B cell (primary cell): ENCODE results near the gene STX7. TPM values are rescaled to one million over a fixed set of nuclear protein-coding genes. Genes with fewer than 3 reads are reported as not detected.

Source experiments
- ATAC-seq: fragments of 200-7000 bp; cut with Tn5 transposase; one replicate; pipeline ENCODE4 v1.10.0; 2021; ENCODE audit warnings: low read depth, mild to moderate bottlenecking, moderate number of reproducible peaks, moderate library complexity
- CTCF ChIA-PET: fragments of 350-600 bp; sonication (Branson Sonifier 250); formaldehyde crosslinking; loops from one replicate; lab custom pipeline; 2021; ENCODE audit warnings: antibody characterized with exemption, inconsistent platforms; lab: Charles Lee
- POLR2A ChIA-PET: fragments of 350-600 bp; sonication (Branson Sonifier 250); formaldehyde crosslinking; loops from one replicate; lab custom pipeline; 2021; ENCODE audit warnings: antibody characterized with exemption; lab: Charles Lee
- DNase-seq: peaks from one replicate; pipeline ENCODE4 v3.0.0; 2013
- H2AFZ ChIP-seq: 2 replicates; pipeline ENCODE4 v1.6.1; 2012; ENCODE audit warnings: mild to moderate bottlenecking, low read depth, low read length; ENCODE audit not compliant: insufficient read depth, poor library complexity, severe bottlenecking
- H3K27ac ChIP-seq, 2 donors: 1 replicate in 1 of 2; 2 replicates in 1 of 2; pipeline ENCODE4 v1.5.1; 2012 to 2013; ENCODE audit warnings: low read length in 2 of 2, mild to moderate bottlenecking in 2 of 2, moderate library complexity in 1 of 2
- H3K27me3 ChIP-seq, 4 experiments: fragments of 200-600 bp in 1 of 4; sonication (generic) in 1 of 4; replicated peaks in 1 of 4; 1 replicate in 2 of 4; 2 replicates in 2 of 4; pipeline versions ENCODE4 v1.6.1 to v1.7.0; 2013 to 2016; ENCODE audit warnings: low read length in 3 of 4, mild to moderate bottlenecking in 2 of 4, mixed read lengths in 1 of 4, moderate library complexity in 1 of 4; ENCODE audit not compliant: insufficient read depth in 4 of 4, control insufficient read depth in 3 of 4; ENCODE audit errors: control extremely low read depth in 1 of 4
- H3K36me3 ChIP-seq, 2 experiments: replicated peaks in 1 of 2; 1 replicate in 1 of 2; 2 replicates in 1 of 2; pipeline versions ENCODE4 v1.6.1 to v1.7.1; 2013; ENCODE audit warnings: low read length in 1 of 2; ENCODE audit not compliant: insufficient read depth in 2 of 2, control insufficient read depth in 1 of 2; ENCODE audit errors: control extremely low read depth in 1 of 2, extremely low read depth in 1 of 2
- H3K4me1 ChIP-seq, 2 donors: fragments of 200-600 bp in 1 of 2; sonication (generic) in 1 of 2; 1 replicate in 1 of 2; 2 replicates in 1 of 2; pipeline versions ENCODE4 v1.5.1 to v1.6.1; 2013 to 2017; ENCODE audit warnings: low read length in 2 of 2; ENCODE audit not compliant: control insufficient read depth in 2 of 2, insufficient read depth in 2 of 2
- H3K4me2 ChIP-seq: replicated peaks from 2 replicates; pipeline ENCODE3; 2012; ENCODE audit warnings: mild to moderate bottlenecking, low read depth, low read length; ENCODE audit not compliant: poor library complexity, severe bottlenecking
- H3K4me3 ChIP-seq, 5 experiments: fragments of 200-600 bp in 1 of 5; sonication (generic) in 1 of 5; 1 replicate in 3 of 5; 2 replicates in 2 of 5; pipeline versions ENCODE4 v1.5.1 to v1.7.0; 2011 to 2016; ENCODE audit warnings: low read length in 4 of 5, mild to moderate bottlenecking in 4 of 5, low read depth in 2 of 5, control low read depth in 1 of 5, moderate library complexity in 1 of 5; ENCODE audit not compliant: insufficient read depth in 1 of 5; ENCODE audit errors: control extremely low read depth in 1 of 5, extremely low read depth in 1 of 5
- H3K79me2 ChIP-seq: fragments of 200-600 bp; sonication (generic); one replicate; pipeline ENCODE4 v1.6.0; 2016; ENCODE audit warnings: low read length; ENCODE audit not compliant: control insufficient read depth, insufficient read depth
- H3K9ac ChIP-seq: fragments of 200-600 bp; sonication (generic); 2 replicates; pipeline ENCODE4 v1.6.1; 2017; ENCODE audit warnings: mild to moderate bottlenecking, low read length, moderate library complexity
- H3K9me3 ChIP-seq, 3 donors: one replicate each; pipeline versions ENCODE4 v1.6.1 to v1.7.1; 2013; ENCODE audit warnings: low read length in 2 of 3; ENCODE audit not compliant: control insufficient read depth in 2 of 3, insufficient read depth in 1 of 3; ENCODE audit errors: control extremely low read depth in 1 of 3
- H4K20me1 ChIP-seq: 2 replicates; pipeline ENCODE4 v1.6.0; 2012; ENCODE audit warnings: mild to moderate bottlenecking, low read length; ENCODE audit not compliant: insufficient read depth, control insufficient read depth, poor library complexity, severe bottlenecking
- H3K27ac Mint-ChIP-seq: one replicate; pipeline ENCODE4 v1.8.0; 2021; ENCODE audit warnings: mixed read lengths
- H3K27me3 Mint-ChIP-seq: one replicate; pipeline ENCODE4 v1.8.0; 2021; ENCODE audit warnings: mixed read lengths
- H3K4me1 Mint-ChIP-seq: one replicate; pipeline ENCODE4 v1.8.0; 2021; ENCODE audit warnings: mixed read lengths
- H3K4me3 Mint-ChIP-seq: one replicate; pipeline ENCODE4 v1.8.0; 2021; ENCODE audit warnings: mixed read lengths
- H3K9me3 Mint-ChIP-seq: one replicate; pipeline ENCODE4 v1.8.0; 2022; ENCODE audit warnings: mixed read lengths; ENCODE audit not compliant: insufficient read depth
- EZH2 ChIP-seq: IDR thresholded peaks from 2 replicates; pipeline ENCODE4 v1.6.1; 2012; ENCODE audit warnings: borderline replicate concordance, low read depth, mild to moderate bottlenecking, moderate library complexity, low read length; ENCODE audit not compliant: insufficient read depth, poor library complexity, severe bottlenecking
- WGBS: methylation state at CpG from one replicate; pipeline ENCODE4 v1.1.5; 2013; ENCODE audit warnings: missing lambda C conversion rate; ENCODE audit not compliant: insufficient coverage; 5-methylcytosine and 5-hydroxymethylcytosine counted together
- intact Hi-C: fragments of 100-400 bp; cut with micrococcal nuclease; formaldehyde crosslinking; loops from one replicate; pipeline ENCODE4 v1.10.0; 2022
- polyA plus RNA-seq: library from polyadenylated mRNA; depleted of rRNA; stranded (reverse); fragments of >200 nt; gene quantifications from 2 replicates; pipeline ENCODE4 v1.2.3, GENCODE V29; 2012
- total RNA-seq, 2 donors: library from RNA; stranded (reverse); fragments of 120-200 nt in 1 of 2; gene quantifications; 1 replicate in 1 of 2; 2 replicates in 1 of 2; pipeline versions ENCODE4 v1.2.3 to v1.2.4, GENCODE V29; 2013 to 2022
- TF ChIP-seq, protein P1 (sequence below): fragments of 200-600 bp; IDR thresholded peaks from one replicate; pipeline ENCODE4 v1.8.0; 2022; ENCODE audit warnings: antibody characterized with exemption, mild to moderate bottlenecking

STX7 gene
- total and polyA plus RNA-seq, 2 donors (not counting 1 experiment from before 2014, with no cell fraction given) = 70.9 to 221 TPM

- intact Hi-C loops = no loop called here
- Mint-ChIP-seq H3K9me3 (no peaks in the 10 kb centered on the region), H3K27ac (no peak overlapping the region), H3K4me3 (no peak overlapping the region), H3K4me1 (peaks cover 3% of the 10 kb centered on the region), H3K27me3 (peaks cover 14% of the 10 kb centered on the region)
- no peak overlapping the region for H3K9ac ChIP-seq
- ChIA-PET CTCF (no interaction called here), POLR2A (no interaction called here)
- no peak overlapping the region for H3K4me3 ChIP-seq
- H4K20me1 ChIP-seq = no peaks in the 10 kb centered on the region
- no peak overlapping the region for H3K27ac ChIP-seq
- DNase-seq = no peak
- peaks cover 0 to 2% of the 10 kb centered on the region in 2 donors for H3K4me1 ChIP-seq
- H2AFZ ChIP-seq = no peak overlapping the region
- TF ChIP-seq, protein P1, sequence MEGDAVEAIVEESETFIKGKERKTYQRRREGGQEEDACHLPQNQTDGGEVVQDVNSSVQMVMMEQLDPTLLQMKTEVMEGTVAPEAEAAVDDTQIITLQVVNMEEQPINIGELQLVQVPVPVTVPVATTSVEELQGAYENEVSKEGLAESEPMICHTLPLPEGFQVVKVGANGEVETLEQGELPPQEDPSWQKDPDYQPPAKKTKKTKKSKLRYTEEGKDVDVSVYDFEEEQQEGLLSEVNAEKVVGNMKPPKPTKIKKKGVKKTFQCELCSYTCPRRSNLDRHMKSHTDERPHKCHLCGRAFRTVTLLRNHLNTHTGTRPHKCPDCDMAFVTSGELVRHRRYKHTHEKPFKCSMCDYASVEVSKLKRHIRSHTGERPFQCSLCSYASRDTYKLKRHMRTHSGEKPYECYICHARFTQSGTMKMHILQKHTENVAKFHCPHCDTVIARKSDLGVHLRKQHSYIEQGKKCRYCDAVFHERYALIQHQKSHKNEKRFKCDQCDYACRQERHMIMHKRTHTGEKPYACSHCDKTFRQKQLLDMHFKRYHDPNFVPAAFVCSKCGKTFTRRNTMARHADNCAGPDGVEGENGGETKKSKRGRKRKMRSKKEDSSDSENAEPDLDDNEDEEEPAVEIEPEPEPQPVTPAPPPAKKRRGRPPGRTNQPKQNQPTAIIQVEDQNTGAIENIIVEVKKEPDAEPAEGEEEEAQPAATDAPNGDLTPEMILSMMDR = no peak
- TF ChIP-seq EZH2 = no peak
- no peak for ATAC-seq
- no peaks in the 10 kb centered on the region for H3K79me2 ChIP-seq
- no peaks in the 10 kb centered on the region for H3K36me3 ChIP-seq
- peaks cover 0 to 3% (median 0%) of the 10 kb centered on the region in 4 experiments for H3K27me3 ChIP-seq
- no peaks in the 10 kb centered on the region for H3K9me3 ChIP-seq
- 91% methylated on average over 4 of the region's 4 CpGs for WGBS
- H3K4me2 ChIP-seq = no peak overlapping the region
These were observed 36.0 kb upstream of the STX7 start for GRCh38 chr6:132548746-132549463.

DNA sequence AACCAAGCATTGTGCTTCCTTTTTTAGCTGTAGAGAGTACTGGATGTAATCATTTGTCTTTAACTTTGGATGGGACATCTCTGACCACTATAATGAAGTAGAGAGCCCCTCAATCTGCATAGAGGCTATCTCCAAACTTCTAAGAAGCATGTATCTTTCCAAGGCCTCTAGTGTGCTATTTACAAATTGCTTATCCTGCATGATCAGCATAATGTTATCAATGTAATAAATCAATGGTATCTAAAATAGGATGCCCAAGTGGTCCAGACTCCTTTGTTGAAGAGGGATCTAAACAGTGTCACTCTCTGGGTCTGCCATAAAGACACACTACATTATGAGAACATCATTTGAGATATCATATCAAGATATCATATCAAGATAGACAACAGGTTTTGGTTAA lies 31.9 kb upstream of the STX7 start:
- ATAC-seq = no peak
- Histone ChIP-seq H3K27me3 (peaks cover 0 to 14% (median 1%) of the 10 kb centered on the region in 4 experiments), H3K36me3 (no peaks in the 10 kb centered on the region), H3K9me3 (no peaks in the 10 kb centered on the region), H3K4me2 (no peak overlapping the region), H3K4me3 (no peak overlapping the region), H3K4me1 (peaks cover 0 to 2% of the 10 kb centered on the region in 2 donors), H2AFZ (no peak overlapping the region), H3K9ac (no peak overlapping the region), H3K79me2 (no peaks in the 10 kb centered on the region), H3K27ac (no peak overlapping the region), H4K20me1 (no peaks in the 10 kb centered on the region)
- no peak overlapping the region for H3K4me3 Mint-ChIP-seq
- intact Hi-C loops = no loop called here
- POLR2A ChIA-PET = no interaction called here
- H3K9me3 Mint-ChIP-seq = no peaks in the 10 kb centered on the region
- H3K4me1 Mint-ChIP-seq = peaks cover 3% of the 10 kb centered on the region
- H3K27me3 Mint-ChIP-seq = peaks cover 17% of the 10 kb centered on the region
- no peak overlapping the region for H3K27ac Mint-ChIP-seq
- CTCF ChIA-PET = interaction anchor here (1.7 kb wide), 1 partner anchor 14 kb away, joined by 8 read pairs; no protein-coding TSS in a partner anchor
- no peak for DNase-seq
- no peak for TF ChIP-seq EZH2
- TF ChIP-seq, protein P1 = no peak
